Activated naive CD8-positive, alpha-beta T cell (primary cell): Measurements from ENCODE around the gene HINT3.
"Not testable (repeated sequence)": the region's sequence is repeated elsewhere in the genome, so short reads cannot be mapped to it uniquely, and the experiment has no call there.

ENCODE experiments used
- H3K27ac Mint-ChIP-seq: one replicate; pipeline ENCODE4 v1.8.0; 2021; ENCODE audit warnings: mixed read lengths
- H3K27me3 Mint-ChIP-seq: one replicate; pipeline ENCODE4 v1.8.0; 2021; ENCODE audit warnings: mixed read lengths
- H3K36me3 Mint-ChIP-seq: one replicate; pipeline ENCODE4 v1.8.0; 2021; ENCODE audit warnings: mixed read lengths
- H3K4me1 Mint-ChIP-seq: one replicate; pipeline ENCODE4 v1.8.0; 2021; ENCODE audit warnings: low read depth, mixed read lengths
- H3K4me3 Mint-ChIP-seq: one replicate; pipeline ENCODE4 v1.8.0; 2021; ENCODE audit warnings: mild to moderate bottlenecking, mixed read lengths
- H3K9me3 Mint-ChIP-seq: one replicate; pipeline ENCODE4 v1.8.0; 2021; ENCODE audit warnings: low read depth, mixed read lengths

Gene HINT3

GRCh38 chr6:125947615-125948014, 9.0 kb upstream of the HINT3 start:
- H3K4me1 Mint-ChIP-seq, result no peaks in the 10 kb centered on the region
- H3K36me3 Mint-ChIP-seq, result no peaks in the 10 kb centered on the region
- H3K4me3 Mint-ChIP-seq, result no peak overlapping the region
- no peaks in the 10 kb centered on the region for H3K9me3 Mint-ChIP-seq
- H3K27ac Mint-ChIP-seq, result no peak overlapping the region
- H3K27me3 Mint-ChIP-seq, result peaks cover 9% of the 10 kb centered on the region

DNA sequence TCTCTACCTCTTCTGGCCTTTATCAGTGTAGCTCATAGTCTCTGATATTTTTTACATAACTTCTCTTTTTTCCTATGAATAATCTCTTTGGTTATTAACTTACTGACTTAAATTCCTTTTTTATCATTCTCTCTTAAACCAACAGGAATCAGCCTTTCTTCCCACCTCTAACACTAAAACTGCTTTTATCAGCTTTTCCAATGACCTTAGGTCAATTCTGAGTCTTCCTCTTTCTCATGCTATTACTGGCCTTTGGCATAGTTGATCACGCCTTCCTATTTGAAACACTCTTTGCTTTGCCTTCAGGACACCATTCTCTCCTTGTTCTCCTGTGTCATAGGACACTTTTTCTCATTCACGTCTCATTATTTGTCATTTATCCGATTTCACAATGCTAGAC, 8.1 kb upstream of the HINT3 start:
- Mint-ChIP-seq H3K9me3 (no peaks in the 10 kb centered on the region), H3K4me1 (no peaks in the 10 kb centered on the region), H3K4me3 (no peak overlapping the region), H3K36me3 (no peaks in the 10 kb centered on the region), H3K27ac (no peak overlapping the region), H3K27me3 (peaks cover 5% of the 10 kb centered on the region)

DNA sequence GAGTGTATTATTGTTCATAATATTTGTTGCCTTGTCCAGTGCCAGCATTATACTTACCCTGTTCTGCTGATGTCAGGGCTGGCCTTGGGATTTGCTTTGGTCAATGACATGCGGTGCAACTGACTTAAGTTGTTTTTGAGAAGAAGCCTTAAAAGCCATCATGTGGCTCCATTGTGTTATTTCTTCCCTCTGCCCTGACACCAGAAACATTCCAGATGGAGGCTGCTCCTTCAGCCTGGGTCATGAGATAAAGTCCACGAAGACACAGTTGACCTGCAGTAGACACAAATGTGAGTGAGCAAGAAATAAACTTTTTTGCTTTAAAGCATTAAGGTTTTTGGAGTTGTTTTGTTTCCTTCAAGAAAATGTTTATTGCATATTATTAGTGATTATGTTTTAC, 7.5 kb upstream of the HINT3 start:
- Mint-ChIP-seq H3K27ac (no peak overlapping the region), H3K9me3 (no peaks in the 10 kb centered on the region), H3K27me3 (peaks cover 5% of the 10 kb centered on the region), H3K4me1 (no peaks in the 10 kb centered on the region), H3K4me3 (no peak overlapping the region), H3K36me3 (no peaks in the 10 kb centered on the region)

- Mint-ChIP-seq H3K27me3 (peaks cover 5% of the 10 kb centered on the region), H3K36me3 (no peaks in the 10 kb centered on the region), H3K9me3 (no peaks in the 10 kb centered on the region), H3K27ac (no peak overlapping the region), H3K4me3 (no peak overlapping the region), H3K4me1 (peaks cover 1% of the 10 kb centered on the region)
Measured at GRCh38 chr6:125950293-125950692, 6.3 kb upstream of the HINT3 start.

DNA sequence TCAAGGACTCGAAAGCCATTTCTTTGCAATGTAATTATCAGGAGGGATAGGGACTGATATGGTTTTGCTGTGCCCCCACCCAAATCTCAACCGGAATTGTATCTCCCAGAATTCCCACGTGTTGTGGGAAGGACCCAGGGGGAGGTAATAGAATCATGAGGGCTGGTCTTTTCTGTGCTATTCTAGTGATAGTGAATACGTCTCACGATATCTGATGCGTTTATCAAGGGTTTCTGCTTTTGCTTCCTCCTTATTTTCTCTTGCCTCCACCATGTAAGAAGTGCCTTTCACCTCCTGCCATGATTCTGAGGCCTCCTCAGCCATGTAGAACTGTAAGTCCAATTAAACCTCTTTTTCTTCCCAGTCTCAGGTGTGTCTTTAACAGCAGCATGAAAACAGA, 5.9 kb upstream of the HINT3 start:
- H3K27me3 Mint-ChIP-seq, H3K36me3 Mint-ChIP-seq, H3K27ac Mint-ChIP-seq, H3K4me1 Mint-ChIP-seq, H3K9me3 Mint-ChIP-seq, H3K4me3 Mint-ChIP-seq: not testable (repeated sequence)

GRCh38 chr6:125951323-125951722, 5.2 kb upstream of the HINT3 start:
- no peak overlapping the region for H3K4me3 Mint-ChIP-seq
- no peaks in the 10 kb centered on the region for H3K36me3 Mint-ChIP-seq
- no peaks in the 10 kb centered on the region for H3K9me3 Mint-ChIP-seq
- peaks cover 6% of the 10 kb centered on the region for H3K4me1 Mint-ChIP-seq
- H3K27ac Mint-ChIP-seq, result no peak overlapping the region
- peaks cover 5% of the 10 kb centered on the region for H3K27me3 Mint-ChIP-seq

GRCh38 chr6:125952764-125953501, 3.6 kb upstream of the HINT3 start:
- H3K9me3 Mint-ChIP-seq, result no peaks in the 10 kb centered on the region
- no peak overlapping the region for H3K4me3 Mint-ChIP-seq
- peaks cover 6% of the 10 kb centered on the region for H3K4me1 Mint-ChIP-seq
- no peaks in the 10 kb centered on the region for H3K36me3 Mint-ChIP-seq
- peaks cover 5% of the 10 kb centered on the region for H3K27me3 Mint-ChIP-seq
- H3K27ac Mint-ChIP-seq, result no peak overlapping the region

DNA sequence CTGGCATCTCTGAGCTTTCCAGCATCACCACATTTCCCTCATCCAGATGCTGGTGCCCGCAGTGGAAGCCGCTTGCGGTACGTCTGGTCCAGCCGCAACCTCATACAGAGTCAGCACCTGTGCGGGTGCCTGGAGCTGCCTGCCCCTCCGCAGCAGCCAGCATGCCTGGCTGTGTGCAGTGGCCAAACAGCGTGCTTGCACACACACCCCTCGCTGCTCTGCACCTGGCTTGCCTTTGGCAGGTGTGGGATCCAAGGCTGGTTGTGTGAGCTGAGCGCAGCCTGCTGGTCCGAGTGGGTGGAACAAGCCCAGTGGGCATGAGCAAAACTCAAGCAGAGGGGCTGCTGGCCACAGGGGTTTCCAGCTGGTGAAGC, 3.1 kb upstream of the HINT3 start:
- Mint-ChIP-seq H3K4me1 (peaks cover 6% of the 10 kb centered on the region), H3K9me3 (no peaks in the 10 kb centered on the region), H3K4me3 (no peak overlapping the region), H3K27ac (no peak overlapping the region), H3K27me3 (peaks cover 5% of the 10 kb centered on the region), H3K36me3 (no peaks in the 10 kb centered on the region)

GRCh38 chr6:125954735-125955339, 1.7 kb upstream of the HINT3 start:
- H3K36me3 Mint-ChIP-seq, result no peaks in the 10 kb centered on the region
- no peak overlapping the region for H3K27ac Mint-ChIP-seq
- peaks cover 6% of the 10 kb centered on the region for H3K4me1 Mint-ChIP-seq
- peak overlapping the region; percentile 8 for H3K4me3 Mint-ChIP-seq
- no peaks in the 10 kb centered on the region for H3K9me3 Mint-ChIP-seq
- H3K27me3 Mint-ChIP-seq, result peaks cover 3% of the 10 kb centered on the region

DNA sequence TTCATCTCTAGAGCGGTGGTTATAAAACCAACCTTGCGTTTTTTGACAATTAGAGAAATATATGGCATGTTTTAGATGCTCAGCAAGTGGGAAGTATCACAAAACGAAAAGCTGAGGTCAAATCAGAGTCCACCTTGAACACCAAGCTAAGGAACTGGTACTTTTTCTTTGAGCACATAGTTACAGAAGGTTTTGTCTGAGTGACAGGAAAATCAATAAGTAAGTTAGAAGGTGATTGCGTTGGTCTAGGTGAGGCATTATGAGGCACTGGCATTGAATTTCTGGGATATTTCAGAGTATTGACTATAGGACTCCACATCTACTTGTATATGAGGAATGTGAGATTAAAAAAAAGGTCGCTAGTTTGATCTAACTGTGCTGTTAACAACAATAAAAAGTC, 597 bp upstream of the HINT3 start:
- Mint-ChIP-seq H3K9me3 (no peaks in the 10 kb centered on the region), H3K27me3 (peaks cover 1% of the 10 kb centered on the region), H3K27ac (peak overlapping the region; percentile 56), H3K36me3 (no peaks in the 10 kb centered on the region), H3K4me3 (no peak overlapping the region), H3K4me1 (peaks cover 8% of the 10 kb centered on the region)

DNA sequence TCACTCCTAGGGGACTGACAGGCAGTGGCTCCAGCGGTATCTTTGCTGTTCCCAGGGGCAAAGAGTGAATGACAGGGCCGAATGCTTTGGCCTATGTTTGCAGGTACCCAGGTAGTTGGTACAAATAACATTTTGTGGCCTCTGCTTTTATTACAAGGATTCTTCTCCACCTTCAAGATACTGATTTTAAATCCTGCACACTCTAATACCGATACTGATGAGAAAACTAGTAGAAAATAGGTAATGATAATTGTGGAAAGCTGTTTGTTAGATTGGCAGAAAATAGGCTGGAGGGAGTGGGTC, 772 bp downstream of the HINT3 start:
- H3K9me3 Mint-ChIP-seq, result no peaks in the 10 kb centered on the region
- no peak overlapping the region for H3K4me3 Mint-ChIP-seq
- H3K27me3 Mint-ChIP-seq, result peaks cover under 1% of the 10 kb centered on the region
- H3K27ac Mint-ChIP-seq, result no peak overlapping the region
- peaks cover 14% of the 10 kb centered on the region for H3K4me1 Mint-ChIP-seq
- no peaks in the 10 kb centered on the region for H3K36me3 Mint-ChIP-seq

- Mint-ChIP-seq H3K27ac (no peak overlapping the region), H3K27me3 (no peaks in the 10 kb centered on the region)
Measured at GRCh38 chr6:125957845-125958244, 1.3 kb downstream of the HINT3 start.

GRCh38 chr6:125959041-125959440, 2.5 kb downstream of the HINT3 start:
- no peak overlapping the region for H3K4me3 Mint-ChIP-seq
- H3K27me3 Mint-ChIP-seq, result no peaks in the 10 kb centered on the region
- no peak overlapping the region for H3K27ac Mint-ChIP-seq
- H3K36me3 Mint-ChIP-seq, result no peaks in the 10 kb centered on the region
- peaks cover 27% of the 10 kb centered on the region for H3K4me1 Mint-ChIP-seq
- no peaks in the 10 kb centered on the region for H3K9me3 Mint-ChIP-seq

More at GRCh38 chr6:125957845-125958244, 1.3 kb downstream of the HINT3 start:
- Mint-ChIP-seq H3K9me3 (no peaks in the 10 kb centered on the region), H3K4me1 (peaks cover 17% of the 10 kb centered on the region), H3K36me3 (no peaks in the 10 kb centered on the region), H3K4me3 (no peak overlapping the region)

- H3K4me3 Mint-ChIP-seq, result no peak overlapping the region
- H3K36me3 Mint-ChIP-seq, result no peaks in the 10 kb centered on the region
- peaks cover 29% of the 10 kb centered on the region for H3K4me1 Mint-ChIP-seq
- no peak overlapping the region for H3K27ac Mint-ChIP-seq
- no peaks in the 10 kb centered on the region for H3K27me3 Mint-ChIP-seq
- H3K9me3 Mint-ChIP-seq, result no peaks in the 10 kb centered on the region
Measured at GRCh38 chr6:125961117-125961516, 4.5 kb downstream of the HINT3 start.

DNA sequence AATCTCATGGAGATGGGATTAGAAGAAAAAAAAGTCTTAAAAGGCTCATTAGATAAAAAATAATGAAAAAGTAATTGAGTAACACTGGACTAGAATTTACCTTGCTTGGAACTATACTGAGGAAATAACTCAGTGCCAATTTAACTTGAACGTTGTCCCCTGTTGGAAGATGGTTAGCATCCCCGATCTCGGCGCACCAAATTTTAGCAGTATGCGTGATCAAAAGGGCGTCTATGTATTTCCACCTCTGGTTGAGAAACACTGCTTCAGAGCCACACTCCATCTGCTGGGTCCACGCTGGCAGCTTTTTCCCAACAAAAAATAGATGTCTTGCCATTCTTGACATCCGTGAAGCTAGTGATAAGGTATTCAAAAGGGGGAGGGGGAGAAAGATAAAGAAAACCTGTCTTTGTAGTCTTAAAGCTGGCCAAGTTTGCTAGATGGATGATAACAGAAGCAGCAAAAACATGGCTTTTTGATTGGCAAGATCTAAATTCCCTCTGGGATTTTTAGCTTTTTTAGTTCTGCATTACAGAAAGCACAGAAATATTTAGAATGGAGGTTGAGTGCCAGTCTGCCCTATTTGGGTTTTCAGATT, 6.4 kb downstream of the HINT3 start:
- Mint-ChIP-seq H3K27me3 (no peaks in the 10 kb centered on the region), H3K36me3 (peaks cover 5% of the 10 kb centered on the region), H3K9me3 (no peaks in the 10 kb centered on the region), H3K4me3 (no peak overlapping the region), H3K4me1 (peaks cover 36% of the 10 kb centered on the region), H3K27ac (no peak overlapping the region)

DNA sequence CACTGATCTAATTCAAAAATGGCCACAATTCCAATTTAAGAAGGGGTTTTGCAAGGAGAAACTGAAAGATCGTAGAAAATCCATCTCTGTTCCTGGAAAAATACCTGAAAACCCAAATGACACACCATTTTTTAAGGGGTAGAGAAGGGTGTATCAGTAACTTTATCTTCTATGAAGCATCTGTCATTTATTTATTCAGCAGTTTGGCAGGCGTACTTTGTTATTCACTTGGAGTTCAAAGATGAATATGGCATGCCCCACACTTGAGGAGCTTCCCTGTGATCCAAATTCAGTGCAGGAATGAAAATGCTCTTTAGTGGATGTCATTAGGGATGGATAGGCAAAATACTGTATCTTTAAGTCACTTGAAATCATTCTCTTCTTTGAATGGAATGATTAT, 7.2 kb downstream of the HINT3 start:
- Mint-ChIP-seq H3K4me3 (no peak overlapping the region), H3K36me3 (peaks cover 5% of the 10 kb centered on the region), H3K4me1 (peaks cover 43% of the 10 kb centered on the region), H3K9me3 (no peaks in the 10 kb centered on the region), H3K27ac (peak overlapping the region; percentile 8), H3K27me3 (no peaks in the 10 kb centered on the region)
